Esophagus squamous epithelium (tissue), 4 donors: ENCODE measurements around the gene MTTP.

Experiments used
- CTCF ChIP-seq, 6 experiments: fragments of 450-650 bp in 4 of 6; fragments of 200-600 bp in 2 of 6; sonication (generic) in 2 of 6; IDR thresholded peaks; one replicate each; pipeline ENCODE4 v1.5.1; 2016 to 2019; ENCODE audit warnings: antibody characterized with exemption in 6 of 6, mild to moderate bottlenecking in 4 of 6, moderate library complexity in 4 of 6
- POLR2A ChIP-seq, 4 donors: fragments of 450-650 bp; IDR thresholded peaks; one replicate each; pipeline ENCODE4 v1.6.1; 2017; ENCODE audit warnings: antibody characterized with exemption in 4 of 4, mild to moderate bottlenecking in 4 of 4, moderate library complexity in 3 of 4

GRCh38 chr4:99572527-99573240 lies 1.9 kb upstream of the MTTP start:
- TF ChIP-seq CTCF (IDR thresholded peaks at IDR 0.05) (no peak), POLR2A (IDR thresholded peaks at IDR 0.05) (no peak)
